Tibial artery (tissue), 4 donors: ENCODE measurements around the gene RAB11FIP4.

Source experiments
- DNase-seq, 2 donors: peaks; one replicate each; pipeline ENCODE4 v3.0.0-alpha.2; 2019
- H3K27ac ChIP-seq, 2 donors: fragments of 200-600 bp; sonication (generic) in 1 of 2; 1 replicate in 1 of 2; 2 replicates in 1 of 2; pipeline ENCODE4 v1.5.1; 2018 to 2019; ENCODE audit warnings: mild to moderate bottlenecking in 1 of 2
- H3K27me3 ChIP-seq, 2 donors: fragments of 200-600 bp; sonication (generic) in 1 of 2; one replicate each; pipeline versions ENCODE4 v1.5.1 to v1.6.0; 2016 to 2019
- H3K36me3 ChIP-seq, 3 donors: fragments of 200-600 bp; sonication (generic) in 2 of 3; one replicate each; pipeline ENCODE4 v1.5.1; 2016 to 2019; ENCODE audit warnings: mild to moderate bottlenecking in 2 of 3
- H3K4me1 ChIP-seq, 4 donors: fragments of 200-600 bp; sonication (generic) in 2 of 4; 1 replicate in 3 of 4; 2 replicates in 1 of 4; pipeline ENCODE4 v1.5.1; 2016 to 2019
- H3K4me3 ChIP-seq, 2 donors: fragments of 200-600 bp; sonication (generic) in 1 of 2; 1 replicate in 1 of 2; 2 replicates in 1 of 2; pipeline ENCODE4 v1.5.1; 2018 to 2019; ENCODE audit warnings: mild to moderate bottlenecking in 2 of 2
- H3K9me3 ChIP-seq, 3 donors: fragments of 200-600 bp; sonication (generic) in 1 of 3; one replicate each; pipeline ENCODE4 v1.5.1; 2016 to 2019
- CTCF ChIP-seq, 2 experiments: fragments of 200-600 bp in 1 of 2; fragments of 450-650 bp in 1 of 2; IDR thresholded peaks; one replicate each; pipeline ENCODE4 v1.5.1; 2017 to 2019; ENCODE audit warnings: antibody characterized with exemption in 2 of 2, mild to moderate bottlenecking in 1 of 2, moderate library complexity in 1 of 2
- intact Hi-C: fragments of 100-400 bp; cut with DNase I; formaldehyde crosslinking; loops from one replicate; pipeline ENCODE4 v1.15.0; 2023; ENCODE audit warnings: low total_unique reads

RAB11FIP4 gene

GRCh38 chr17:31457391-31458234, 66.1 kb downstream of the RAB11FIP4 start:
- Histone ChIP-seq H3K4me1 (no peaks in the 10 kb centered on the region), H3K36me3 (no peaks in the 10 kb centered on the region), H3K27me3 (peaks cover 0 to 21% of the 10 kb centered on the region in 2 donors), H3K9me3 (no peaks in the 10 kb centered on the region), H3K27ac (no peak overlapping the region), H3K4me3 (no peak overlapping the region)
- DNase-seq, result no peak
- no peak for TF ChIP-seq CTCF (IDR thresholded peaks at IDR 0.05)
- intact Hi-C loops, result no loop called here

DNA sequence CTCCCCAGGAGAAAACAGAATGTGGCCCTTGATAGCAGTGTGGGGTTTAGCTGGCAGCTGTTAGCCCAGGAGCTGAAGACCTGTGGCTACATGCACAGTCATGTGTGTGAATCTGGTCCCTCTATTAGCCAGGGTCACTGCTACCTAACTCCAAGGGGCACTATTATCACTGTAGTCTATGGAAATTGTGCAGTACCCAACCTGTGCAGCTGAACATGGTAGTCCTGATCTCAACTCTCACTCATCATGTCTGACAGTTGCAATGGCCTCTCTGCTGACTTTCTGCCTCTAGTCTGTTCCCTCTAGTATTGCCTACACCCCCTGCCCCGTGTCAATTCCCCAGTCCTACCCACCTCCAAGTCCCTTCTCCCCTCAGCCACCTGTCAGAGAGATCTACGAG, 67.4 kb downstream of the RAB11FIP4 start:
- no peaks in the 10 kb centered on the region for H3K4me1 ChIP-seq
- no peak overlapping the region for H3K27ac ChIP-seq
- no peak for DNase-seq
- no peak for TF ChIP-seq CTCF (IDR thresholded peaks at IDR 0.05)
- no peaks in the 10 kb centered on the region for H3K9me3 ChIP-seq
- H3K36me3 ChIP-seq, result no peaks in the 10 kb centered on the region
- peaks cover 0 to 21% of the 10 kb centered on the region in 2 donors for H3K27me3 ChIP-seq
- H3K4me3 ChIP-seq, result no peak overlapping the region
- intact Hi-C loops, result no loop called here

GRCh38 chr17:31459716-31460115, 68.2 kb downstream of the RAB11FIP4 start:
- no peaks in the 10 kb centered on the region for H3K36me3 ChIP-seq
- H3K9me3 ChIP-seq, result no peaks in the 10 kb centered on the region
- no peak overlapping the region for H3K4me3 ChIP-seq
- H3K27me3 ChIP-seq, result peaks cover 0 to 21% of the 10 kb centered on the region in 2 donors
- H3K4me1 ChIP-seq, result no peaks in the 10 kb centered on the region
- no peak overlapping the region for H3K27ac ChIP-seq
- intact Hi-C loops, result no loop called here
- no peak for DNase-seq
- no peak for TF ChIP-seq CTCF (IDR thresholded peaks at IDR 0.05)

GRCh38 chr17:31460226-31460721, 68.8 kb downstream of the RAB11FIP4 start:
- TF ChIP-seq CTCF (IDR thresholded peaks at IDR 0.05), result no peak

DNA sequence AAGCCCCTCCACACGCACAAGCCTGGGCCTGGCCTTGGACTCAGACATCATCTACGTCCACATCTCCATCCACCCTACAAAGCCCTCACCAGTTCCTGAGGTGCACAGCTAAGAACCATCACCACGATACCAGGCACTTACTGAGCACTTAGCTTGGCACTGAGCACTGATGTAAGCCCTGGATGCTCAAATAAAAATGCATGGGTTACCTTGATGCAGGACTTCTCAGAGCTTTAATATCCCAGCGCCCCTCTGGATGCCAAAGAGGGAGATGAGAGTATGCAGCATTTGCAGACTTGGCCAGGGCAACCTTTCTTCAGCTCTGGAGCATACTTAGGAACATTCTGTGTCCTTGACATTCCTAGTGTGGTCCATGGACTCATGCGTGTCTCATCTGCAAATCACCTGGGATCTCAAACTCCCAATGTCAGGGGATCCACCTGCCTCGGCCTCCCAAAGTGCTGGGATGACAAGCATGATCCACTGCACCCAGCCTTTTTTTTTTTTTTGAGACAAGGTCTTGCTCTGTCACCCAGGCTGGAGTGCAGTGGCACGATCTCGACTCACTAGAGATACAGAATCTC, 69.8 kb downstream of the RAB11FIP4 start:
- H3K36me3 ChIP-seq, result no peaks in the 10 kb centered on the region
- H3K27ac ChIP-seq, result no peak overlapping the region
- no peak for DNase-seq

More at GRCh38 chr17:31460226-31460721, 68.8 kb downstream of the RAB11FIP4 start:
- Histone ChIP-seq H3K27me3 (peaks cover 0 to 25% of the 10 kb centered on the region in 2 donors), H3K9me3 (no peaks in the 10 kb centered on the region), H3K4me1 (no peaks in the 10 kb centered on the region), H3K36me3 (no peaks in the 10 kb centered on the region), H3K4me3 (no peak overlapping the region), H3K27ac (no peak overlapping the region)
- intact Hi-C loops, result no loop called here
- DNase-seq, result no peak

More for the DNA sequence above, 69.8 kb downstream of the RAB11FIP4 start:
- intact Hi-C loops, result no loop called here
- Histone ChIP-seq H3K27me3 (peaks cover 0 to 25% of the 10 kb centered on the region in 2 donors), H3K4me1 (no peaks in the 10 kb centered on the region), H3K9me3 (no peaks in the 10 kb centered on the region), H3K4me3 (no peak overlapping the region)
- TF ChIP-seq CTCF (IDR thresholded peaks at IDR 0.05), result no peak
